OCI-M2 (cell line): ENCODE results near the gene TM4SF4.

ENCODE experiments used
- DNase-seq: peaks from one replicate; lab custom pipeline; 2025; ENCODE audit not compliant: unreplicated experiment; lab: John Stamatoyannopoulos, UW

TM4SF4 gene

DNA sequence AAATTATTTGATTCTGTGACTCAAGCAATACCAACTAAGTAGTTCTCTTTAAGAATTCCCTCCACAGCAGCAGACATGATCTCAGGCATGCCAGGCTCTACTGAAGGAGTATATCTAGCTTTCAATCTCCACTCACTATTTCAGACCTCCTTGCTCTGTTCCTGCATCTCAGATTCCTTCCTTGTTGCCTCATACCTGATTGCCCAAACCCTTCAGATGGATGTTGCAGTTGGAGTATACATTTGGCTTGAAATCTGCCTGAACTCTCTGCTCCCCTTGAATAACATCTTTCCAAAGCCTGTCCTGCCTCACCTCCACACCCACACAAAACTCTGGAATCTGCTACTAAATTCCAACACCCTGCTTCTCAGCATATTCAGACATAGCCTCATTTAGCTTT is 19.8 kb upstream of the TM4SF4 start:
- DNase-seq = no peak

GRCh38 chr3:149455366-149455765 is 19.1 kb upstream of the TM4SF4 start:
- DNase-seq = no peak

DNA sequence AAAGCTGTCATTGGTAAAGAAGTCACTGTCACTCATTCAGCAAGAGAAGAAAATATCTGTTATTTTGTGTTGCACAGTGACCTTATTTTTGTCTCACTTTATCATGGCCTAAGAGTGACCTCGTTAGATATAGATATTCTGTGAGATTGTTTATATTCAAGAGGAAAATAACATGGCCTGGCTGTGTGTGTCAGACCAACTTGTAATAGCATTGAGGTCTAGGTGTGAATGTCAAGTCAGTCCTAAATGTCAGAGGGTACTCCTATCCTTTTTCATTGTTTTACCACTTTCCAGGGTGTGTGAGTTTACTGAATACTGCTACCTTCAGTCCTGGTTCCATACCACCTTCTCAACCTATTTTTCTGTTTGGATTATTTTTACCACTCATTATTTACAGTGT is 18.5 kb upstream of the TM4SF4 start:
- DNase-seq = no peak

GRCh38 chr3:149459491-149460059 is 14.9 kb upstream of the TM4SF4 start:
- DNase-seq = no peak

DNA sequence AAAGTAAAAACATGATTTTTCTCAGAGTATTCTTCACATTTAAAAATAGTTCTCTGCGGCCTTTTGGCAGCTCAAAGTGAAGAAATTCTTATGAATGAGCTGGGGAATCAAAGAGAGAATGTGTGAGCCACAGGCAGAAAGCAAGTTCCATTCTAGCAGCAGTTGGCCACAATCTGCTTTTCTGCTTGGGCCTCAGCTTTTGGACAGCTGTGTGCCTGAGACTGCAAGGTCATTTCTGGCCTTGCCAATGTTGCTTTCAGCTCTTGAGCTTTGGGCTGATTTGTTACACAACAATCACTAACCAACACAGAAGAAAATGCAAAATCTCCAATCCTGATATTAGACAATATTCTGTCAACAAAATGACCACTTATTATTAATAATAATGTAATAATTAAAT is 14.4 kb upstream of the TM4SF4 start:
- no peak for DNase-seq

DNA sequence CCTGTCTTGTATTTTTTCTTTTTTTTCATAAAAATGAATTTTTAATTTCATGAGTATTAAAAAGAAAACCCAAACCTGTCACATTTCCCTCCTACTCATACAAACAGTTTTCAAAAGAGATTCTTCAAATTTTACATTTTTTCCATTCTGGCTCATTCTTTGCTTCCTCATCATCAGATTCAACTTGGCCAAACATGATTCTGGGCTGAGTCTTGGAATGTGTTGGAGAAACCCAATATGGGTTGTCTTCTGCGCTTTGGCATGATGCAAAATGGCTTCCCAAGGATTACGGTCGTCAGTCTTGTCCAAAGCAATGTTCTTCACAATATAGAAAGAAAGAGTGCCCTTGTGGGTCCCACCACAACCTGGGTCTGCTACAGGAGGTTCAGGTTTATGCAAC is 12.4 kb upstream of the TM4SF4 start:
- no peak for DNase-seq

DNA sequence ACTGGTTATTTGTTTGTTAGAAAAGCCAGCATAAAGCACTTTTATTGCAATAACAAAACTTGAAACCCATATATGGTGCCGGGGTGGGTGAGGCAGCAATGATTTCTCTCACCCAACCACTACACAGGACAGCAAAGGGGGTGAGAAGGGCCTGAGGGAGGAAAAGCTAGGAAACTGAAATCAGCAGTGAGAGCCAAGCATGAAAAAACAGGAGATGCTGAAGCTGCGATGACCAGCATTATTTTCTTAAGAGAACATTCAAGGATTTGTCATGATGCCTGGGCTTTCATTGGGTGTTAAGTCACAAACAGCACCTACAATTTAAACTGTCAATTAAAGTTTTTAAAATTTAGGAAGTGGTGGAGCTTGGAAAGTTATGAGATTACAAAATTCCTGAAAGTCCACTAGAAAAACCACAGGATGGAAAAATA is 11.9 kb upstream of the TM4SF4 start:
- DNase-seq = no peak

- DNase-seq = no peak
Observed at GRCh38 chr3:149463921-149464320, 10.6 kb upstream of the TM4SF4 start.

- no peak for DNase-seq
Observed at GRCh38 chr3:149464542-149465328, 9.8 kb upstream of the TM4SF4 start.

- DNase-seq = no peak
Observed at GRCh38 chr3:149465351-149465883, 9.1 kb upstream of the TM4SF4 start.

GRCh38 chr3:149466192-149466591 is 8.3 kb upstream of the TM4SF4 start:
- DNase-seq = no peak

DNA sequence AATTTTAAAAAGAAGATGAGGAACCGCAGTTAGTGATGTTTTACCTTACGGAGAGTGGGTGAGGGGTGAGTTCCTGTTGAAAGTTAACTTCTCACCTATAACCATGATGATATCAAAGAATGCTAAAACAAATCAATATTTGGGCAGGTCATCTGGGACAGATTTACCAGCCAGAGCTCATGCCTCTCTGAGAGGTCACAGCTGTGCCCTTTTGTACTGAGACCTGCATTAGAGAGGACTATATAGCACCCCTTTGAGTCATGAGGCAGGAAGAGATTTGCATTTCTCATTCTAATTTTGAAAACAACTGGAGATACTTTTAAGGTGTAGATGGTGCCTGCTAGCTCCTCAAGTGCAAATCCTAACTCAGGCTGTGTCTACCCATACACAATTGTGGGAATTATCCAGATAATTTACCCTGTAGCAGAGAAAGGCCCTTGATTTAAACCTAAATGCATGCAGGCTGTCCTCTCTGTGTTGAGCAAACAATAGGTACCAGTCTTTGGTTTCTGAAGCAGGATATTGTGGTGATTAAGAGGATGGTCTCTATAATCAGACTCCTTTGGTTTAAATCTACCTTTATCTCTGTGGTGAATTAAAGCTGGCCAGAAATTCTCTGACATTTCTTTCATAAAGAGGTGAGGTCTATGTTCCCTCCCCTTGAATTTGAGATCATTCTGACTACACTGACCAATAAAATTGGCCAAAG is 5.8 kb upstream of the TM4SF4 start:
- no peak for DNase-seq

DNA sequence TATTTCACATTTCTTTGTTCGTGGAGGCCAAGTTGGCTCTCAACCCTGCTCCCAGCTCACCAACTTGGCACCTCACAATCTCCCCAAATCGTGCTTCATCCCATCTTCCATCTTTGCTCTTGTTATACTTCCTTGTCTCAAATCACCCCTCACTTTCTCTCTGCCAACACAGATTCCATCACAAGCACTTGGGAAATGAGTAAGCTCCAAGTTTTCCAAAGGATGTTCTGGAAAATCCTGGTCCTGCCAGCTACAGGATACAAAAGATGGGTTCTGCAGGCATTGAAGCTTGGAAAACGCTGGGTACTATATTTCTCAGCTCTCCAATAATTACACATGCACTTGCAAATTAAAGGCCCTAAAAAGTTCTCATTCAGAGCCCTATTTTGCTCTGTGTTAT is 4.1 kb upstream of the TM4SF4 start:
- DNase-seq = no peak

DNA sequence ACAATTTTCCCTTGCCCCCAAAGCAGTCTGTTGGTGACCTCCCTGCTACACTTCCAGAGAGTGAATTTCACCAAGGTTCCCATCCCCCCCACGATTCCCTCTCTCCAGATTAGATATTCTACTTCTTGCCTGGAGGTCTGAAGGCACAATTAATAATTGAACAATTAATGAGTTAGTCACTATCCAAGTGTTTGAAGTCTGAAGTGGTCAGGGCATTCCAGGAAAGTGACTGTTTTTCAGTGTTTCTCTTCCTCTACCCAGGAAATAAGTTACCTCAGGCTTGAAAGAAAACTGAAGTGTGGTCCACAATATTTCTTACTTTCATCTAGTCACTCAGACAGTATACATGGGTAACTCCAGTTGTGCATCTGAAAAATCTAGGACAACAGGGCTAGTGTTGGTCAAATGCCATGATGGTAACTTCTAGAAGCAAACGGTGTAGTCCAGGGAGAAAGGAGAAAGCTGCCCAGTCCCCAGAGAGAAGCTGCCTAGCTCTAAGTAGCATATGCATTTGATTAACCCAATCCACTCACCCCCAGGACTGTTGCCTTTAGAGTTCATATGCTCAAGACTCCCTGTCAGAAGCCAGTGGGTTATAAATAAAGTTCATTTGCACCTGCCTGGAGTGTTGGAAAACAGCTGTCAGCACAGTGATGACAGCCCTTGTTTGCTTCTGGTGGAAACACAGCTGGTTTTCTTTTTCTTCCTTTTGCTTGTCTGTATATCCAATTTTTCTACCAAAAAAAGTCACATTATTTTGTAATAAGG is 2.3 kb upstream of the TM4SF4 start:
- no peak for DNase-seq

DNA sequence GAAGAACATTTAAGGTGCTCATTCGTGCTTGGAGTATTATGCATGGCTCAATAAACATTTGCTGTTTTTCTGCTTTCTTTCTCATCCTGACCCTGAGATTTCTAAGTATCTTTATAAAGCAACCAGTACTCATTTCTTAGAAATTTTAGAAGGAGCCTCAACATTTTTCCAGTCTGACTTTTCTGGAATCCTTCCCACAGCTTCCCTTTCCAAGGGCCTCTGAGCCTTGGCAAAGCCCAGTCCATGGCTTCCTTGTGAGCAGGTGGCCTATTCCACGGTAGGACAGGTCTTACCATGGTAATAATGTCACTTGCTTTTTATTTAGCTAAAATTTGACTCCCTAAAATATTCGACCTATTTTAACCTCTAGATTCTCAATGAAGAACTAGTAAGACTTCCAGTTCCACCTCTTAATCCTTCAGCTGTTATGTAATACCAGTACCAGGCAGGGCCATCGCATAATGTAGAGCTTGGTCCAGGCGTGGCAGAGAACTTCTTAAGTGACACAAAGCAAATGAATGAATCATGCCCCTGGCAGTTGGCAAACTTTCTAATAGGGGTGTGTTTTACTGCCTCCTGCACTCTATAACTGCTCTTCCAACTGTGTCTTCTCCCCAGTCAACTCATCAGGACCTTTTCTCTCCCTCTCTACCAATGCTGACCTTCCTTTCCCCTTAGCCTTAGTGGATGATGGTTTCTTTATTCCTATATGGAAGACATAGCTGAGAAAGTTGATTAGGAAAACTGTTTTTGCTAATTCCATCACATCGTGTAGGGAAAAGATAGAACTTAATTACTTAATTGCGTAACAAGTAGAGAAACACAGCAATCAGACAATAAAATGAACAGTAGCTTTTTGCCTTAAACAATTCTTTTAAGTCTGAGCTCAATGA is 894 bp upstream of the TM4SF4 start:
- no peak for DNase-seq

- no peak for DNase-seq
Observed at GRCh38 chr3:149475451-149476060, 1.1 kb downstream of the TM4SF4 start.

- DNase-seq = no peak
Observed at GRCh38 chr3:149476225-149476624, 1.7 kb downstream of the TM4SF4 start.

DNA sequence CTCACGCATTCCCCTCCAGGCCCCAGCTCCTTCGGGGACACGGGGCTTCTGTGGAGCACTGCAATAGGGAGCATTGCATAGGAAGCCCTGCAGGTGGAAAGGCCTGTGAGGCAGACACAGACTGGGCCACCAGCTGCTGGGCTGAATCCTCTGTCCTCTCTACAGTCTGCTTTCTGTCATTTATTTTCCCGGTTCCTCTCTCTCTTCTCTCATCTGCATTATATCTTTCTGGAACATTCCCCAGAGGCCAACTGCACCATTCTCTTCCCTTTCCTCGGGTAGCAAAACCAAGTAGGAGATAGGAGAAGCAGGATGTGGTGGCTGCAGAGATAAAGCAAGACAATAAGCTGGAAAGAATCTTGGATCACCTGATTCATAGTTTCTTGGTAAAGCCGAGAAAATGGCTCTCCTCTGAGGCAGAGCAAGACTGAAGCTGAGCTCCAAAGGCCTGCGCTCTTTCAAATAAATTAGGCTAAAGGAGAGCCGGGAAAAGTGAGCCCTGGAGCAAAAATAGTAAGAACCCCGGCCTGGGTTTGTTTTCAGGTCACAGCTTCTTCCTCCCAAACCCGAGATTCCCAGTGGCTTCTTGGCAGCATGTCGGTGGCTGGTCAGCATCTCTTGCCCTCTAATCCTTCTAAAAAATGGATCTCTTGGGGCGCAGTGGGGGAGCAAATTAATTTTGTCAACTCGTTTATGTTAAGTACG is 5.3 kb downstream of the TM4SF4 start:
- peak; percentile 30 for DNase-seq

GRCh38 chr3:149480326-149481017 is 6.0 kb downstream of the TM4SF4 start:
- peak; percentile 16 for DNase-seq
